HG02943 (cell line): ENCODE results near the gene ACKR3.

Experiments
- ATAC-seq: cut with Tn5 transposase; IDR thresholded peaks from one replicate; pipeline ENCODE4 v1.9.1; 2021; ENCODE audit warnings: mild to moderate bottlenecking, low read depth, moderate library complexity; ENCODE audit not compliant: unreplicated experiment

The ACKR3 gene

DNA sequence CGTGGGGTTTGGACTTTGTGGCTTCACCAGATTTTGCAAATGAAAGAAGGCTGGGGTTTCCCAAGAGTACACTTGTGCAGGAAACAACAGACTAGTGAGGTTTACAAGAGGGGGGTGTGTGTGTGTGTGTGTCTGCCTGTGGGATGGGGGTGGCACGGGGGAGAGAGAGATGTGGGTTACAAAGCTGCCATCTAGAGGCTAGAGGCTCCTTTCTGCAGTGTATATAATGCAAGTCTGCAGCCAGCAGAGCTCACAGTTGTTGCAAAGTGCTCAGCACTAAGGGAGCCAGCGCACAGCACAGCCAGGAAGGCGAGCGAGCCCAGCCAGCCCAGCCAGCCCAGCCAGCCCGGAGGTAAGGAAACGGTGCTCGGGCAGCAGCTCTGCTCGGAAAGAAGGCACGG, at the start of gene ACKR3:
ACKR3 (plus strand) TSS at position 253 of the 401 bp plus-strand sequence. CDS start 10,641 bp downstream, outside the sequence.
- ATAC-seq, result peak; percentile 76

DNA sequence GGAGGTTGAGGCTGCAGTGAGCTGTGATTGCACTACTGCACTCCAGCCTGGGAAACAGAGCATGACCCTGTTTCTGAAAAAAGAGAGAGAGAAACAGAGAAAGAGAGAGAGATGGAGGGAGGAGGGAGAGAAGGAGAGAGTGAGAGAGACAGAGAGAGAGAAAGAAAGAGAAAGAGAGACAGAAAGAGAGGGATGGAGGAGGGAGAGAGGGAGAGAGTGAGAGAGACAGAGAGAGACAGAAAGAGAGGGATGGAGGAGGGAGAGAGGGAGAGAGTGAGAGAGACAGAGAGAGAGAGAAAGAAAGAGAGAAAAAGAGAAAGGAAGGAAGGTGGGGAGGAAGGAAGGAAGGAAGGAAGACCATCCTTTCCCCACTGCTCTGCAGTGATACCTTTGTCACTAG, 48.1 kb upstream of the ACKR3 start:
- ATAC-seq, result no peak

DNA sequence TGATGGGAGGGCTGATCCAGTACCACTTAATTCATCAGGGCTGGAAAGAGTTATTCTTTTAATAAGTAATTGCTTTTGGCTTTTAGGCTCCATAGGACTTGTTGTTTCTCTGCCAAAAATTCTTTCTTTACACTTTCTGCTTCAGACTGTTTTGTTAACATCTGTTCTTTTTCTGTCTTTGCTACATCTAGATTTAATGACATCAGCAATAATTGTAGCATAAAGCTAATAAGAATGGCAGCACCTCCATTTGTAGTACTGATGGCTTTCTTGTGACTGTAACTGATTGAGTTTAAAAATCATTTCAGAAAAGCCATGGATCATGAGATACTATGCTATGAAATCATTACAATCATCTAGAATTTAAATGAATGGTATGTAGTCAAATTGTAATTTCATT, 46.4 kb upstream of the ACKR3 start:
- ATAC-seq, result no peak

DNA sequence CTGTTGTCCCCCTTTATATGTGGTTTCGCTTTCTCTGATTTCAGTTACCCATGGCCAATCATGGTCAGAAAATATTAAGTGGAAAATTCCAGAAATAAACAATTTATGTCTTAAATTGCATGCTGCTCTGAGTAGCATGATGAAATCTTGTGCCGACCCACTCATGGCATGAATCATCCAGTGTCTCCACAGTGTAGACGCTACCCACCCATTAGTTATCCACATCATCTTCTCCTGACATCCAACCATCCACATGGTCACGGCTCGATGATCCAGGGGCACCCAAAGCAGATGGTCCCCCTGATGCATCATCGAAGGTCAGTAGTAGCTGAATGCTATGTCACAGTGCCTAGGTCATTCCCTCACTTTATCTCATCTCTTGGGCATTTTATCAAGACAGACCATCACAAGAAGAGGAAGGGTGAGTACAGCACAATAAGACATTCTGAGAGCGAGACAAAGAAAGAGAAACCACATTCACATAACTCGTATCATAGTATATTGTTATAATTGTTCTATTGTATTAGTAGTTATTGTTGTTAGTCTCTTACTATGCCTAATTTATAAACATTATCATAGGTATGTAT, 44.1 kb upstream of the ACKR3 start:
- ATAC-seq, result no peak

DNA sequence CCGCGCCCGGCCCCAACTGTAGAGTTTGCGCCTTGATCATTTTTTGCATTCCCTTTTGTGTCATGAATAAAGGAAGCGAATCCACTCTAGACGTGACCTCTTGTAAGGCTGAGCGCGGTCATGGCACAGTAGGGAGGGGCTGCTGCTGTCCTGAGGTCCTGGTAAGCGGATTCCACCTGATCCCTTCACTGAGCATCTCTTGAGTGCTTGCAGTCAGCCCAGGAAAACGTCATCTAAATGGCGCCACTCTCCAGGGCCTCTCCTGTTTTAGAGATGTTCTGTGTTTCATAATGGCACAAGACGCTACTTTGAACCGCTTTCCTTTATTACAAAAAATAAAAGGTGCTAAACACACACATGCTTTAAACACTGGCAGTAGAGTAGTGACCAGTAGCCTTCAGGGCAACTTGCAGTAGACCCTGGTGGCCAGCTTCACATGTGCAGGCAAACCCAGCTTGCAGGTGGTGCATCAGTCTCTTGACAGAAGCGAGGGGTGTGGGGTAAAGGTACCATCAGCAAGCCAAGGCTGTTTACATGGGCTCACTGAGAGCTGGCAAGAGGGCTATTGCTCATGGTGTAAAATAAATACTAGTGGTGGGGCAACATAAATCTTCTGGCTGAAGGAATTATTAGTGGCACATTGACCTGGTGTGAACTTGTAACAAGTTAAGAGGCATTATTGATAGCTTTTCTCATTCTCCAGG, 43.0 kb upstream of the ACKR3 start:
- no peak for ATAC-seq

DNA sequence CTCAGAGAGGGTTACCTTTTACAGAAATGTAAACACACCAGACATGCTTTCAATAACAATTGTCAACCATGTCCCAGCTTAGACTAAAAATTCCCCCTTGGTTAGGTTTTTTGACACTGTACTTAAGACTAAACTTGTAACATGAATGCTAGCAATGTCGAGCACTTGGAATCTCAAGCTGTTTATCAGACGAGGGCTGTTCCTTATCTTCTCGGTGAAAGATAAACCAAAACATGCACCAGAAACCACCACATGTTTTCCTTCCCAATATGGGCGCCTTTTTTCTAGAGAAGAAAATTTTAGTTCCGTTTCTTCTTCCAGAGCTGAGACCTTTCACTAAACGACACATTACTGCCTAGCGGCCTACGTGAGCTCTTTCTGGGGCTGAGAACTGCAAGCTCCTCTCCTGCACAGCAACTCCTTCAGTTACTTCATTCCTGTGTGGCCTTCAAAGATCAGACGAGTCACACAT, 42.4 kb upstream of the ACKR3 start:
- ATAC-seq, result no peak

DNA sequence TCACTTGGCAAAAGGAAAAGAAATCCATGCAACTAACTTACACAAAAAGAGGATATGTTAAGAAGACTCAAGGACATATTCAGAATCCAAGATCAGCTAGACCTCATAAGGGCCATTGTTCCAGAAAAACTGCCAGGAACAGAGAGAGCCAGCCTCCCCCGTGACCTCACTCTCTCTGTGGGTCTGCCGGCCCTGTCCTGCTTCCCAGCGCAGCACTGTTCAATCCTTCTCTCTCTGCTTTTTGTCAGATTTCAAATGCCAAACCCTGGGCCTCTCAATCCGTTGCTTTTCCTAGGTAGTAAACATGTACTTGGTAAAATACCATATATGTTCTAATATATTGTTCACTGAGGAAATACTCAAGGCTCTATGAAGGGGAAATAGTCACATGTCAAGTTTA, 40.0 kb upstream of the ACKR3 start:
- no peak for ATAC-seq

DNA sequence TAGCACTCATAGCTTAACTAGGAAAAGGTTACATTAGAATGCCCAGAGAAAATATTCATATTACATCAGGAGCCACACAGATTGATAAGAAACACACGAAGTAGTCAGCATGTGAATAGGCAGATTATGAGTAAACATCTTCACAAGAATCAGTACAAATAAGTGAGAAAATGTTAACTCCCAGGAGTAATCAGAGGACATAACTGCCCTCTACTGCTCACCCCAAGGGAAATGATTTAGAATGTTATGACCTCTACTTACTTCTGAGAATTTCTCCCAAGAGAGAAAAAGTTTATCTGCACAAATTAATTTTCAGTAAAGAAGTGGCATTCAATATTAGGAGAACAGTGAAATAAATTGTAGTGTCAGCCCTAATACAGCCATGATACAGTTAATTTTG, 39.1 kb upstream of the ACKR3 start:
- ATAC-seq, result no peak

DNA sequence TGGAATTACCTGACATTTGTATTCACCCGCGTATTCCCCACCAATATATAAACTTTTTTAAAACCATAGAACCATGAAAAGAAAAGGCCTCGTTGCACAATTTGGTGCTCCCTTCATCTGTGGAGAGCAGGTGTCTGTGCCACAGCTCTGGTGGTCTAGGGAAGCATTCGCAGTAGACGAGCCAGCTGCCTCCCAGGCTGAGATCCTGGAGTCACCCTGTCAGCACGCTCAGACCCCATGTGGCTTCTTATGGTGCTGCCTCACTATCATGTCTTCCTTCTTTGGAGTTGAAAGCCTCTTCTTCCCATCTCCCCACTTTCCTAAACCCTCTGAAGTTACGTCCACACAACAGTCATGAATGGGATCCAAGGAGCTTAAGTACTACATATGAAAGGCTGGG, 38.4 kb upstream of the ACKR3 start:
- ATAC-seq, result no peak

DNA sequence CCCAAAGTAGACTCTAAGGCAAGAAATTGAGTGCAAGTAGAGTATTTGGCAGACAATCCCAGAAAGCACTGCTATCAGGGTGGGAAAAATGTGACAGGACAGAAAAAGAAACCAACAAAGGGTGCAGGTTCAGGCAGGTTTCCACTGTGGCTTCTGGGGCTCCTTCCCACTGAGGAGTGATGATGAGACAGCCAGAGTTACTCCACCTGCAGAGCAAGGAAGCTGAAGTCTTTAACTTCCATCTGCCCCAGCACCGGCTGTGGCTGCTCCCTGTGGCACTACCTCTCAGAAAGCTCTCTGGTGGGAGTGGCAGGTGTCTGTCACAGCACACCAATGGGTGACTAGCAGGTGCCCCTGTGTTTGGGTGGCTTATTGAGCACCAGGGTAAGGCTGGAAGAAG, 37.6 kb upstream of the ACKR3 start:
- ATAC-seq, result no peak

DNA sequence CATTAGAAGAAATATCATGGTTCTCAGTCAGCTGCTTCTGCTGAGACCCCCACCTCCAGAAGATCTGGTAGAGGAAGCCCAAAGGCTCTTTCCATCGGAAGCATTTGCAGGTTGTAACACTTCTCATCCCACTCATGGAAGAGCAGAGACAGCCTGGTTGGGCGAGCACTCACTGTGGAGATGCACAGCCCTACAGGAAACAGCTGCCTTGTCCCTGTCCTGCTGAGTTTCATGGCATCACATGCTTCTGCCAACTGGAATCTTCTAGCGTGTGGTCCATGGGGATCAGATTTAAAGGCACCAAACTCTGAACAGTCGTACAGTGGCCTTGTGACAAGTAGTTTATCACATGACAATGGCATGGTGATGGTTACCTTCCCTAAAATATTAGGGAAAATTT, 36.3 kb upstream of the ACKR3 start:
- no peak for ATAC-seq

DNA sequence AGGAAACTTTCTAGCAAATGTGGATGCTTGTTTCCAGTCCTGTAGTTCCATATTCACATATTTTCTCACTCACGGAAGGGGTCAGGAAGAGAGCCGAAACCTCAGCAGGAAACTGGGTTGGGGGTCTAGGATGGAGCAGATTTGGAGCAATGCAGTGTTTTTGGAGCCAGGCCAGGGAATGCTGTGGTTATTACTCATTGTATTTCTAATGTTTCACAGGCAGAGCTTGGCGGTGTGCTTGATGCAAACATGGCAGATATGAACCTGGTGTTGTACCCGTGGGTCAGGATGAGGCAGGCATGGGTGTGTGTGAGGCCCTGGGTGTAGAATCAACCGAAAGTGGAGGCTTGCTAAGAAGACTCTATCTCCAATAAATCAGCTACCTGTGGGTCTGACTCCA, 34.6 kb upstream of the ACKR3 start:
- ATAC-seq, result no peak

DNA sequence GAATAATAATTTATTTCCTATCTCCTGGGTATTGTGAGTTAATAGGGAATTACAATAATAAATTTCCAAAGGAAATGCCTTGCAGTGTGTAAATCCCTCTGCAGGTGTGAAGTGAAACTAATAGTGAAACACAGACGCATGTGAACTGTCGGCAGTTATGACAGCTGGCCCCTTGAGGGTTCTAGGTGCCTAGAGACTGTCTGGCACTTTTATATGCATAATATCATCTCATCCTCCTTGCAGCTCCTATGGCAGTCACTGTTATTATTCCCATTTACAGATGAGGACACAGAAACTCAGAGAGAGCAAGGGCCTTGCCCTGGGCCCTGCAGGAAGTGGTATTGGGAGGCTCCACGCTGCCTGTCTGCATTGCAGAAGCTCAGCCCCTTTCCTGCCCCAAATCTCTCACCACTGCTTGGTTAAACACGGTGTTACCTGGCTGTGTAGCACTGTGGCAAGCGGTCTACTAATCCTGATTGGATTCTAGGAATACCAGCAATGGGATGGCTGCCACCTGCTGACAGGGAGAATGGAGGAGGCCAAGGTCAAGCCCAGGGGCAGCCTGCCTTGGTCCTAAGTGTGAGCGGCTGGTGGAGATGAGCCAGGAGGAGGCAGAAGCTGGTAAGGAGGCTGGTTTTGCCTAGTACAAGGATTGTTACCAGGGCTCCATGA, 32.8 kb upstream of the ACKR3 start:
- ATAC-seq, result peak; percentile 53

DNA sequence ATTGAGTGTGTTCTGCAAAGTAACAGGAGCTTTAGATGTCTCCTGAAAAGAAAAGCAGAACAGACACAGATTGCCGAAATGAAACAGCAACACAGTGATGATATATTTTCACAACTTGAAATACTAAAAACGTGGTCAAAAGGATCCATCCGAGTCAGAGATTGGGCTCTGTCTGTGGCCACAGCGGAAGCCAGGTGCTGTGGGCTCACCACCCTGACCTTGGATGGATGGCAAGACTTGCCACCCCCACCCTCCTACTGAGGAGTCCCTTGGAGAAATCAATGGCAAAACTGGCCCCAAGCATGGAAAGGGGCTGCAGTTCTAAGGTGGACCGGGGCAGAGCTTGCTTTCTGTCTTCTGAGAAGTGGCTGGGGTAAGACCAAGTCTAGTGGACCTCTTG, 31.4 kb upstream of the ACKR3 start:
- no peak for ATAC-seq

DNA sequence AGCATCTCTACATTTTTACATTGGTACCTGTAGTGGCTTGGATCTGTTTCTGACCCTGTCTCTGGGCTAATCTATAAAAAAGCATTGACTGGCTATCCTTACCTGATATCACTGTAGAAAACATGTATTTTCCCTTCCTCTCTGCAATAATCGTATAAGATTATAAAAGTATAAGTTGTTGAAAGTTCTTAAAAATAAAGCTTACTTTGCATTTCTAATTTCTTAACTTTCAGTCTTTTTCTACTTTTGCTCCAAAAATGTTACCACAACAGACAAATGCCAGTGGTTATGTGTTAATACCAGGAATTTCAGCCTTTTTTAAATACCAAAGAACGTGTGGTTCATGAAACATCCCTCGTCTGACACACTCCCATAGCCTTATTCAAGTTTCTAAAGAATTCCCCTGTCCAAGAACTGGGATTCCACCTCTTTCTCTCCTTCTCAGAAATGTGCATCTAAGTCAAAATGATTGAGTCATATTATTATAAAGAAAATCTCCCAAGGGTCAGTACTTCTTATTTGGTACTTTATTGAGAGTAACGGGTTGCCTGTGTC, 28.5 kb upstream of the ACKR3 start:
- no peak for ATAC-seq

DNA sequence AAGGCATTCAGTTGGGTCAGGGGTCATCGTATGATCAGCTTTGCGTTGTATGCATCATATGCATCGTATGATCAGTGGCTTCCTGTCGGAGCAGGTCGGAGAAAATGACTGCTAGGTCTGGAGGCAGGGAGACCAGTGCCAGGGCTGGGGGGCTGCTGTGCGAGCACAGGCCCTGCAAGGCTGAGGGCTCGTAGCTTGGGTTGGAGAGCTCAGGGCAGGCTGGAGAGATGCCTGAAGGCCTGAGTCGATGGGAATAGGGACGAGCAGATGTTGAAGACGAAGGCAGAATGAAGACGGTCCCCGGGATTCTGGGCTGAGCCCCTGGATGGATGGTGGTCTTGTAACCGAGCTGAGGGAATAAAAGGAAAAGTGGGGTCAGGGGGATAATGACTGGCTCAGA, 25.3 kb upstream of the ACKR3 start:
- no peak for ATAC-seq

DNA sequence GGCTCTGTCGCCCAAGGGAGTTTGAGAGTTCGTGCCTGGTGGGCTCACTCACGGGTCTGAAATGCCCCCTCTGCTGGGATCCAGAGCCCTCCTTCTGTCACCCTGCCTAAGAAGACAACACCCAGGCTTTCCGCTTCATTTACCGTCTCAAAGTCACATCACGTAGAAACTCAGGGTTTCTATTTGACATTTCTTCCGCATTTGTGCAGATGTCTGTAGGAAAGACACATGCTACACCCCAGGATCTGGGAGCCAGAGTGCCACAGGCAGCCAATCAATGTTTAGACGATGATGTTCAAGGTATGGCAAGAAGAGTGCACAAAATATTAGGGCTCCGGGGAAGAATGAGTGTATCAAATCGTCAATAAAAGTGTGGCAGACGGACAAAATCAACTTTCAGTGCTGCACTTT, 24.4 kb upstream of the ACKR3 start:
- peak; percentile 41 for ATAC-seq

DNA sequence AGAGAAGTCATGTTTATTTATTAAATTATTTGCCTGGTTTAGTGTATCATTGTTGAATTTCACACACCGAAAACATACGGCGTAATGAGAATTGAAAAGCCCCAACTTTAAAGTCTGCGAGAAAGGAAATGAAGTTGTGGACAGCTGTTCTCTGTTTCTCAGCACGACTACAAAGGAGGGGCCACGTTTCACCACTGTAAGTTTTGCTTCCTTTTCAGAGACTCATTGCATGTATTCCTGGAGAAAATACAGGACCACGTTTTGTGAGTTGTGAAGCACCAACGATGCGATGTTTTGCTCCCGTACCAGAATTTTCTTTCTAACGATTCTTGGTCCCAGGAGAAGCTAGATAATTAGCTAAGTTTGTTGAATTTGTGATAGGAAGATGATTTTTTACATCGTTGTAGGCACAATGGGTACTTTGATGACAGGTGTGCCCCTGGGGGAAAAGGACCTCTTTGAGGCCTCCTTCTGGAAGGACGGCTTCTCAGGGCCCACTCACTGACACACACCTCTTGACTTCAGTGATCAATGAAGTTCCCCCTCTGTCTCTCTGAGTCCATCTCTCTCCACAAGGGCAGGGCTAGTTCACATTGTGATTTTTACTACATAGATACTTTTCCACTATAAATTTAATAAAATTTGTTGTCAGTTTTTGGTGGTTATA, 23.7 kb upstream of the ACKR3 start:
- ATAC-seq, result peak; percentile 65

DNA sequence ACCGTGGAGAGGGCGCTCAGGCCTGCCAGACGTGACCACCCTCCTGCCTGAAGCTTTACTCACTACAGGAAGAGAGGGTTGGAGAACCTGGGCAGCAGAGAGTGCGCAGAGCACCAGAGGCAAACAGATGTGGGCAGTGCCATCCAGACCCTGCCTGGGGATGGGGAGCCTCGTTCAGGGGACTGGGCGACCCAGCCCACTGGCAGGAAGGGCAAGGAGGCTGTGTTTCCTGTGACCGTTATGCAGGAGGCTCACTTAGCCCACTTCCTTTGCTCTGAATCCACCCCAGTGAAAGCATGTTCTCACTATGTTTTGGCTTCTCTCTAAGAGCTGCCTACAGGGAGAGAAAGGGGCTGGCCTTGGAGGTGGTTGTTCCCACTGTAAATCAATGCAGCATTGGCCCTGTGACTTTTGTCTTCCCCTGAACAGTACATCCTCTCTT, 23.0 kb upstream of the ACKR3 start:
- ATAC-seq, result no peak

DNA sequence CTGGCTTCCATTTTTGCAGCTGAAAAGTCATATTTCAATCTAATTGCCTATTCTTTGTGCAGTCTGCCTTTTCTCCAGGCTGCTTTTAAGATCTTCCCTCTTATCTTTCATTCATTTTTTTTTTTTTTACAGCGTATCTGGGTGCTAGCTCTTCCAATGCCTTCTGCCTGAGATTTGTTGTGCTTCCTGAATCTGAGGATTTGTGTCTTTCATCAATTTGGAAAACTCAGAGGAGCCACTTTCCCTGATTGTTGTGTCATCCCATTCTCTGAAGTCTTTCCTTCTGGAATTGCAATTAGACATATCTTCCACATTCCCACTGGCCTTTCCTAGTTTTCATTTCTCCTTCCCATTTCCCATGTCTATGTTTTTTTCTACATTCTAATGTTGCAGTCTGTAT, 21.9 kb upstream of the ACKR3 start:
- ATAC-seq, result no peak
